T-helper 17 cell (primary cell): ENCODE measurements around the gene YBX3. TPM values are rescaled to one million over a fixed set of nuclear protein-coding genes. Genes with fewer than 3 reads are reported as not detected.

ENCODE experiments used
- ATAC-seq: fragments of 150-1000 bp; cut with Tn5 transposase; 2 replicates; pipeline ENCODE4 v1.10.0; 2021; ENCODE audit warnings: mild to moderate bottlenecking, moderate library complexity
- DNase-seq, 3 donors: peaks; one replicate each; pipeline versions ENCODE4 v3.0.0 to v3.0.0-alpha.2; 2020 to 2021
- H3K9me3 ChIP-seq: one replicate; pipeline ENCODE4 v1.7.0; 2013; ENCODE audit warnings: low read length, mild to moderate bottlenecking; ENCODE audit not compliant: control insufficient read depth, poor library complexity, severe bottlenecking
- H3K27ac Mint-ChIP-seq: one replicate; pipeline ENCODE4 v1.8.0; 2022; ENCODE audit warnings: mild to moderate bottlenecking, moderate library complexity, mixed read lengths
- H3K27me3 Mint-ChIP-seq: one replicate; pipeline ENCODE4 v1.8.0; 2022; ENCODE audit warnings: mixed read lengths
- H3K36me3 Mint-ChIP-seq: one replicate; pipeline ENCODE4 v1.8.0; 2022; ENCODE audit warnings: low read depth, mixed read lengths
- H3K4me1 Mint-ChIP-seq: one replicate; pipeline ENCODE4 v1.8.0; 2022; ENCODE audit warnings: mild to moderate bottlenecking, mixed read lengths
- H3K4me3 Mint-ChIP-seq: one replicate; pipeline ENCODE4 v1.8.0; 2022; ENCODE audit warnings: mild to moderate bottlenecking, moderate library complexity, mixed read lengths
- total RNA-seq, 4 donors: library from RNA in 2 of 4; stranded (reverse) in 2 of 4; gene quantifications; one replicate each; pipeline ENCODE4 v1.2.3 and lab custom pipeline; 2022 to 2026

Gene YBX3
- total RNA-seq, 2 donors from 2014 or later = 52.4 to 60.4 TPM

- ATAC-seq = no peak
- peaks cover 19% of the 10 kb centered on the region for H3K4me1 Mint-ChIP-seq
- peaks cover 5% of the 10 kb centered on the region for H3K36me3 Mint-ChIP-seq
- no peak overlapping the region for H3K4me3 Mint-ChIP-seq
- DNase-seq = no peak
- peaks cover 61% of the 10 kb centered on the region for H3K27me3 Mint-ChIP-seq
- no peak overlapping the region for H3K27ac Mint-ChIP-seq
- no peaks in the 10 kb centered on the region for H3K9me3 ChIP-seq
Measured at GRCh38 chr12:10718279-10718821, 4.8 kb downstream of the YBX3 start.

- ATAC-seq (no peak), DNase-seq (no peak)
- no peak overlapping the region for H3K4me3 Mint-ChIP-seq
- peaks cover 66% of the 10 kb centered on the region for H3K27me3 Mint-ChIP-seq
- peaks cover 5% of the 10 kb centered on the region for H3K36me3 Mint-ChIP-seq
- H3K9me3 ChIP-seq = no peaks in the 10 kb centered on the region
- peaks cover 18% of the 10 kb centered on the region for H3K4me1 Mint-ChIP-seq
- no peak overlapping the region for H3K27ac Mint-ChIP-seq
Measured at GRCh38 chr12:10717410-10717809, 5.7 kb downstream of the YBX3 start.

- ATAC-seq (no peak), DNase-seq (no peak)
- H3K4me3 Mint-ChIP-seq = no peak overlapping the region
- H3K36me3 Mint-ChIP-seq = peaks cover 4% of the 10 kb centered on the region
- no peaks in the 10 kb centered on the region for H3K9me3 ChIP-seq
- peaks cover 66% of the 10 kb centered on the region for H3K27me3 Mint-ChIP-seq
- H3K4me1 Mint-ChIP-seq = peaks cover 12% of the 10 kb centered on the region
- no peak overlapping the region for H3K27ac Mint-ChIP-seq
Measured at GRCh38 chr12:10716704-10717315, 6.3 kb downstream of the YBX3 start.

- H3K9me3 ChIP-seq = no peaks in the 10 kb centered on the region
- Mint-ChIP-seq H3K4me3 (no peak overlapping the region), H3K27me3 (peaks cover 67% of the 10 kb centered on the region), H3K27ac (no peak overlapping the region), H3K4me1 (peaks cover 10% of the 10 kb centered on the region), H3K36me3 (peaks cover 3% of the 10 kb centered on the region)
- ATAC-seq = no peak
- no peak for DNase-seq
Measured at GRCh38 chr12:10716277-10716676, 6.8 kb downstream of the YBX3 start.

GRCh38 chr12:10715491-10715890 lies 7.6 kb downstream of the YBX3 start:
- ATAC-seq = peak; percentile 80
- H3K36me3 Mint-ChIP-seq = peaks cover 3% of the 10 kb centered on the region
- H3K4me3 Mint-ChIP-seq = peak overlapping the region; percentile 69
- no peak overlapping the region for H3K27ac Mint-ChIP-seq
- peaks cover 61% of the 10 kb centered on the region for H3K27me3 Mint-ChIP-seq
- peaks cover 7% of the 10 kb centered on the region for H3K4me1 Mint-ChIP-seq
- no peak for DNase-seq
- no peaks in the 10 kb centered on the region for H3K9me3 ChIP-seq

GRCh38 chr12:10709808-10710207 lies 13.3 kb downstream of the YBX3 start:
- Mint-ChIP-seq H3K36me3 (peaks cover 5% of the 10 kb centered on the region), H3K4me3 (no peak overlapping the region), H3K27ac (no peak overlapping the region), H3K27me3 (peaks cover 63% of the 10 kb centered on the region), H3K4me1 (no peaks in the 10 kb centered on the region)
- no peaks in the 10 kb centered on the region for H3K9me3 ChIP-seq
- ATAC-seq (no peak), DNase-seq (no peak)

- no peaks in the 10 kb centered on the region for H3K4me1 Mint-ChIP-seq
- H3K9me3 ChIP-seq = no peaks in the 10 kb centered on the region
- H3K27ac Mint-ChIP-seq = no peak overlapping the region
- H3K27me3 Mint-ChIP-seq = peaks cover 61% of the 10 kb centered on the region
- no peak for DNase-seq
- no peak for ATAC-seq
- H3K4me3 Mint-ChIP-seq = no peak overlapping the region
- H3K36me3 Mint-ChIP-seq = peaks cover 9% of the 10 kb centered on the region
Measured at GRCh38 chr12:10708862-10709261, 14.3 kb downstream of the YBX3 start.

- DNase-seq (no peak), ATAC-seq (no peak)
- peaks cover 36% of the 10 kb centered on the region for H3K27me3 Mint-ChIP-seq
- no peak overlapping the region for H3K4me3 Mint-ChIP-seq
- H3K27ac Mint-ChIP-seq = no peak overlapping the region
- H3K9me3 ChIP-seq = no peaks in the 10 kb centered on the region
- H3K4me1 Mint-ChIP-seq = peaks cover 9% of the 10 kb centered on the region
- H3K36me3 Mint-ChIP-seq = peaks cover 9% of the 10 kb centered on the region
Measured at GRCh38 chr12:10705655-10706054, 17.5 kb downstream of the YBX3 start.

GRCh38 chr12:10701843-10702242 lies 21.3 kb downstream of the YBX3 start:
- Mint-ChIP-seq H3K27me3 (peaks cover 8% of the 10 kb centered on the region), H3K4me1 (peaks cover 9% of the 10 kb centered on the region), H3K27ac (no peak overlapping the region), H3K4me3 (no peak overlapping the region), H3K36me3 (peaks cover 4% of the 10 kb centered on the region)
- DNase-seq = no peak
- no peaks in the 10 kb centered on the region for H3K9me3 ChIP-seq
- ATAC-seq = no peak

- Mint-ChIP-seq H3K4me1 (peaks cover 9% of the 10 kb centered on the region), H3K4me3 (peak overlapping the region; percentile 19), H3K27me3 (peaks cover 3% of the 10 kb centered on the region), H3K27ac (no peak overlapping the region), H3K36me3 (peaks cover 4% of the 10 kb centered on the region)
- DNase-seq = no peak
- peak; percentile 55 for ATAC-seq
- no peaks in the 10 kb centered on the region for H3K9me3 ChIP-seq
Measured at GRCh38 chr12:10701131-10701681, 21.9 kb downstream of the YBX3 start.

- peaks cover 4% of the 10 kb centered on the region for H3K36me3 Mint-ChIP-seq
- ATAC-seq (no peak), DNase-seq (no peak)
- H3K27me3 Mint-ChIP-seq = no peaks in the 10 kb centered on the region
- H3K9me3 ChIP-seq = no peaks in the 10 kb centered on the region
- H3K4me3 Mint-ChIP-seq = no peak overlapping the region
- H3K4me1 Mint-ChIP-seq = peaks cover 9% of the 10 kb centered on the region
- no peak overlapping the region for H3K27ac Mint-ChIP-seq
Measured at GRCh38 chr12:10700581-10700980, 22.5 kb downstream of the YBX3 start.

- Mint-ChIP-seq H3K4me1 (peaks cover 11% of the 10 kb centered on the region), H3K36me3 (no peaks in the 10 kb centered on the region), H3K27ac (no peak overlapping the region), H3K27me3 (no peaks in the 10 kb centered on the region), H3K4me3 (no peak overlapping the region)
- DNase-seq = no peak
- no peaks in the 10 kb centered on the region for H3K9me3 ChIP-seq
- no peak for ATAC-seq
Measured at GRCh38 chr12:10697862-10698261, 25.3 kb downstream of the YBX3 start.

GRCh38 chr12:10697156-10697555 lies 26.0 kb downstream of the YBX3 start:
- Mint-ChIP-seq H3K36me3 (no peaks in the 10 kb centered on the region), H3K27me3 (peaks cover 3% of the 10 kb centered on the region), H3K4me1 (peaks cover 11% of the 10 kb centered on the region), H3K4me3 (no peak overlapping the region), H3K27ac (no peak overlapping the region)
- DNase-seq = no peak
- H3K9me3 ChIP-seq = no peaks in the 10 kb centered on the region
- ATAC-seq = no peak

GRCh38 chr12:10690906-10691305 lies 32.2 kb downstream of the YBX3 start:
- DNase-seq = no peak
- Mint-ChIP-seq H3K36me3 (no peaks in the 10 kb centered on the region), H3K27ac (no peak overlapping the region), H3K4me1 (peaks cover 2% of the 10 kb centered on the region), H3K4me3 (no peak overlapping the region), H3K27me3 (peaks cover 8% of the 10 kb centered on the region)
- no peaks in the 10 kb centered on the region for H3K9me3 ChIP-seq
- no peak for ATAC-seq
